KMS-11 (cell line): ENCODE measurements around the gene KLHDC9.
A peak's percentile ranks its signal among the peaks of the same experiment; 100 is the strongest.

ENCODE experiments used
- H2AFZ ChIP-seq: fragments of 200-600 bp; sonication (generic); 2 replicates; pipeline ENCODE4 v1.6.1; 2016; ENCODE audit warnings: antibody characterized with exemption, mixed run types, low read depth
- H3K27ac ChIP-seq: fragments of 200-600 bp; sonication (generic); 2 replicates; pipeline ENCODE4 v1.6.1; 2016; ENCODE audit warnings: mild to moderate bottlenecking, mixed run types
- H3K27me3 ChIP-seq: fragments of 200-600 bp; sonication (generic); 2 replicates; pipeline ENCODE4 v1.6.1; 2017; ENCODE audit warnings: mild to moderate bottlenecking, low read depth, mixed run types, moderate library complexity; ENCODE audit not compliant: insufficient read depth
- H3K36me3 ChIP-seq: fragments of 200-600 bp; sonication (generic); 2 replicates; pipeline ENCODE4 v1.6.1; 2017; ENCODE audit warnings: mild to moderate bottlenecking, mixed run types; ENCODE audit not compliant: insufficient read depth
- H3K4me1 ChIP-seq: fragments of 200-600 bp; sonication (generic); 2 replicates; pipeline ENCODE4 v1.6.1; 2016; ENCODE audit warnings: mild to moderate bottlenecking, low read depth, mixed run types; ENCODE audit not compliant: poor library complexity, severe bottlenecking
- H3K4me2 ChIP-seq: fragments of 200-600 bp; sonication (generic); 2 replicates; pipeline ENCODE4 v1.7.0; 2016; ENCODE audit warnings: mild to moderate bottlenecking, mixed run types
- H3K4me3 ChIP-seq: fragments of 200-600 bp; sonication (generic); IDR thresholded peaks from 2 replicates; pipeline ENCODE4 v1.6.1; 2017; ENCODE audit warnings: low read depth, low read length, mixed read lengths; ENCODE audit not compliant: insufficient read depth
- H3K79me2 ChIP-seq: fragments of 200-600 bp; sonication (generic); 2 replicates; pipeline ENCODE4 v1.6.1; 2016; ENCODE audit warnings: low read depth, mixed run types; ENCODE audit not compliant: insufficient read depth
- H3K9ac ChIP-seq: fragments of 200-600 bp; sonication (generic); 2 replicates; pipeline ENCODE4 v1.6.1; 2016; ENCODE audit warnings: mild to moderate bottlenecking, mixed run types
- H4K20me1 ChIP-seq: fragments of 200-600 bp; sonication (generic); 2 replicates; pipeline ENCODE4 v1.6.1; 2016; ENCODE audit warnings: mild to moderate bottlenecking, mixed run types; ENCODE audit not compliant: insufficient read depth
- TF ChIP-seq, protein P1 (sequence below): fragments of 200-600 bp; sonication (generic); conservative IDR thresholded peaks from 2 replicates; pipeline ENCODE4 v1.6.1; 2017; ENCODE audit warnings: low read depth, mild to moderate bottlenecking, antibody characterized with exemption, low read length, moderate library complexity, mixed read lengths

The KLHDC9 gene

DNA sequence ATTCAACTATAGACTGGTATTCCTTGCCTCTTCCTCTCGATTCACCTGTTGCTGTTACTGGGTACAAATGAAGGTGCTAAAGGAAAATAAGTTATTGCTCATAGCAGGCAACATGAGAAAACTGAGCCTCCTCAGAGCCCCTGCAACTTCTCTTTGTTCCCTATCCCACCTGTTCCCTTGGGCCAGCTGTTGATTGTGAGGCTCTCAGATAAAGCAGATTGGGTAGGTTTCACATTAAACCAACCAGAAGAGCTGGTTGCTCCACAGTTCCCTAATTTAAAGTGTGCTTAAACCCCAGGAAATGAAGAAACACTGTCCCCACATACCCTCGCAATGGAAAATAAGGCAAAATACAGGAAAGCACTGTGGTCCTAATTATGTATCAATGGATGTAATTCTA lies 29.5 kb downstream of the KLHDC9 start:
- H3K9ac ChIP-seq = no peak overlapping the region

DNA sequence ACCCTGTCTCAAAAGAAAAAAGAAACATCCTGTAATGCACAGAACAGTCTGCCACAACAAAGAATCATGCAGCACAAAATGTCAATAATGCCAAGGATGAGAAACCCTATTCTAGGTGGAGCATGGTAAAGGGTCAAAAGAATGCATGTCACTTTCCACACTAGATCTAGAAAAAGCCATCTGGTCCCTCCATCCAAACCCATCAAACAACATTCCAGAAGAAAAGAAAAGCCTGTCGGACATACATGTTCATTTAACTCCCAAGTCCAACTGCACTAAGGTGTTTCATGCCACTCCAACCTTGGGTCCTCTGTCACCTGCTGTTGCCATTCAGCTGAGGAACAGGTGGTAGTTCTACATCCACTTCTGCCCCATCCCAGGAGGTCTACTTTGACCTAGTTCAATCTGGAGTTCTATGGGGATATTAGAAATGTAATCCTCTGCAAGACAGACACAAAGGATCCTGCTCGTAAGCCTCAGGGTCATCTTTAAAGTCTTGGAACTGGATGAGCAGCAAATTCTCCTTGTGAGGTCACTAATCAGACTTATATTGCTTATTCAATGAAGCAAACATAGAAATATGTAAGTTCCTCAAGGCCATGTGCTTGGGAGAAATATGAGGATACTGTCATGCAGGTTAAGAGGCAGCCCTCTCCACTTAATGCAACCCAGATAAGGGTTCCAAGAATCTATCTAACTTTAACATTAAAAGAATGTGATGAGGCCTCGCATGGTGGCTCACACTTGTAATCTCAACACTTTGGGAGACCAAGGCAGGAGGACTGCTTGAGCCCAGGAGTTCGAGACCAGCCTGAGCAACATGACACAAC lies 30.6 kb downstream of the KLHDC9 start:
- H3K27ac ChIP-seq = no peak overlapping the region
- H2AFZ ChIP-seq = no peak overlapping the region
- H3K4me2 ChIP-seq = no peak overlapping the region
- peaks cover 30% of the 10 kb centered on the region for H3K4me1 ChIP-seq
- H3K36me3 ChIP-seq = peaks cover 4% of the 10 kb centered on the region; the same call in 1 of the 2 replicates
- no peak overlapping the region for H3K9ac ChIP-seq
- H3K27me3 ChIP-seq = no peaks in the 10 kb centered on the region
- H3K4me3 ChIP-seq = no peak overlapping the region
- peaks cover 57% of the 10 kb centered on the region for H3K79me2 ChIP-seq
- H4K20me1 ChIP-seq = no peaks in the 10 kb centered on the region
- TF ChIP-seq, protein P1, sequence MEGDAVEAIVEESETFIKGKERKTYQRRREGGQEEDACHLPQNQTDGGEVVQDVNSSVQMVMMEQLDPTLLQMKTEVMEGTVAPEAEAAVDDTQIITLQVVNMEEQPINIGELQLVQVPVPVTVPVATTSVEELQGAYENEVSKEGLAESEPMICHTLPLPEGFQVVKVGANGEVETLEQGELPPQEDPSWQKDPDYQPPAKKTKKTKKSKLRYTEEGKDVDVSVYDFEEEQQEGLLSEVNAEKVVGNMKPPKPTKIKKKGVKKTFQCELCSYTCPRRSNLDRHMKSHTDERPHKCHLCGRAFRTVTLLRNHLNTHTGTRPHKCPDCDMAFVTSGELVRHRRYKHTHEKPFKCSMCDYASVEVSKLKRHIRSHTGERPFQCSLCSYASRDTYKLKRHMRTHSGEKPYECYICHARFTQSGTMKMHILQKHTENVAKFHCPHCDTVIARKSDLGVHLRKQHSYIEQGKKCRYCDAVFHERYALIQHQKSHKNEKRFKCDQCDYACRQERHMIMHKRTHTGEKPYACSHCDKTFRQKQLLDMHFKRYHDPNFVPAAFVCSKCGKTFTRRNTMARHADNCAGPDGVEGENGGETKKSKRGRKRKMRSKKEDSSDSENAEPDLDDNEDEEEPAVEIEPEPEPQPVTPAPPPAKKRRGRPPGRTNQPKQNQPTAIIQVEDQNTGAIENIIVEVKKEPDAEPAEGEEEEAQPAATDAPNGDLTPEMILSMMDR = no peak

More for the DNA sequence above, 29.5 kb downstream of the KLHDC9 start:
- Histone ChIP-seq H4K20me1 (no peaks in the 10 kb centered on the region), H3K79me2 (peaks cover 46% of the 10 kb centered on the region; the same call in 1 of the 2 replicates), H3K27me3 (no peaks in the 10 kb centered on the region), H3K4me1 (peaks cover 27% of the 10 kb centered on the region), H3K4me3 (no peak overlapping the region), H3K36me3 (peaks cover 4% of the 10 kb centered on the region; the same call in 1 of the 2 replicates), H3K4me2 (no peak overlapping the region), H3K27ac (no peak overlapping the region), H2AFZ (no peak overlapping the region)
- TF ChIP-seq, protein P1 = no peak

DNA sequence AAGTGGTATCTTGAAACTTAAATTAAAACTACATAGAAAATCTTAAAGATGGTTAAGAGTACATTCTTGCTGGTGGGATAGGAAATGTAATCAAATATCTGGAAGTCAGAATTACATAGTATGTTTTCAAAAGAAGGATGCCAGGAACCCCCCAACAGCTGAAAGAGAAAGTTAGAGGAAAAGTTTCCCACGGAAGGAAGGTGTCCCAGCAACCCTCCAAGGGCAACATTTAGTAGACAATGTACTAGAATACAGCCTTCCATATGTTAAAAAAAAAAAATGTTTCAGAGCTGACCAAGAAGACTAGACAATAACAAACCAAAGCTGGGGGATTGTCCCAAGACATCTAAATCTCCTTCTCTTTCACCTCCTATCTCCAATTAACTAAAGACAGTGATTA lies 32.1 kb downstream of the KLHDC9 start:
- H3K79me2 ChIP-seq = peaks cover 61% of the 10 kb centered on the region
- no peak overlapping the region for H2AFZ ChIP-seq
- H3K36me3 ChIP-seq = peaks cover 4% of the 10 kb centered on the region; the same call in 1 of the 2 replicates
- H3K4me2 ChIP-seq = no peak overlapping the region; the same call in 1 of the 2 replicates
- H3K4me1 ChIP-seq = peaks cover 43% of the 10 kb centered on the region
- no peak overlapping the region for H3K27ac ChIP-seq
- TF ChIP-seq, protein P1 = no peak
- H3K27me3 ChIP-seq = no peaks in the 10 kb centered on the region
- no peak overlapping the region for H3K9ac ChIP-seq
- H3K4me3 ChIP-seq = no peak overlapping the region
- no peaks in the 10 kb centered on the region for H4K20me1 ChIP-seq

DNA sequence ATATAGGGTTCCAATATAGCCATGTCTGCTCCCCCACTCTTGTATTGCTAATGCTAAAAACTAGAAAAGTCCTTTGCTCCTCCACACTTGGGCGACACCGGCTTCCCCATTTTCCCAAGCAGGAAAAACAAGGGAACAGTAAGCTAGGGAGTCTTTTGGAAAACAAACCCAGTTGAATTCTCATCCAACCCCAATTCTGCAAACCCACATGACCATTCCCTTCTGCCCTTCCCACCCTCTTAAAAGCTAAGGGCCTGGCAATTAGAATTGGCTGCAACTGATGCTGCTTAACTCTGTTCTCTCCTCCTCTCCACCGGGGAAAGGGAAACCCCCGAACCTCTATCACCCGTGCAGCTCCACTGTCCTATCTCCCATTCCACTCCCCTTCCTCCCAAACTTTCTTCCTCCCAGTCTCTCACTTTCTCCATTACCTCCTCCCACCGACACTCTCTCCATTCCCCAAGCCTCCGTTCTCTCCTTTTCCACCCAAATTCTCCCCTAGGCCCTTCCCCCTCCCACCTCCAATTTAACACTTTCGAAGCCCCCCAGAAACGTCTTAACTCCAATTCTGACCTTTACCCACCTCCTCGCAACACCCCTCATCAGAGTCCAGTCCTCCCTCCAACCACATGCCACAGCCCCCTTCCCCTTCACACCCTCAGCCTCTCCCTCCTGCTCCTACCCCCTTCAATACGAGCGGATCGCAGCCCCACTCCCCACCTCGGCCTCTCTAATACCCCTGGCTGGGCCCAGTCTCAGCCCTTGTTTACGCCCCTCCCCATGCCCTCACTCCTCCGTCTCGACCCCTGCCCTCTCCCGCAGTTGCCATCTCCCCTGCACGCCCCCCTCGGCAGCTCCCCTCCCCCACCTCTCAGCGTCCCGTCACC lies 33.6 kb downstream of the KLHDC9 start:
- Histone ChIP-seq H3K79me2 (peaks cover 47% of the 10 kb centered on the region), H3K4me3 (peak overlapping the region; percentile 100), H3K36me3 (peaks cover 4% of the 10 kb centered on the region; the same call in 1 of the 2 replicates), H3K27me3 (no peaks in the 10 kb centered on the region), H3K4me1 (peaks cover 43% of the 10 kb centered on the region), H2AFZ (peak overlapping the region; percentile 86), H3K4me2 (peak overlapping the region; percentile 97), H3K27ac (peak overlapping the region; percentile 79), H3K9ac (peak overlapping the region; percentile 90), H4K20me1 (no peaks in the 10 kb centered on the region)
- TF ChIP-seq, protein P1 = no peak
